Activated naive CD4-positive, alpha-beta T cell treated with anti-CD3 and anti-CD28 coated beads for 36 hours (primary cell): ENCODE results near the gene RSPO4. TPM values are rescaled to one million over a fixed set of nuclear protein-coding genes. Genes with fewer than 3 reads are reported as not detected.

Source experiments
- CTCF ChIA-PET: fragments of 350-600 bp; sonication (Branson Sonifier 250); formaldehyde crosslinking; loops from one replicate; lab custom pipeline; 2021; ENCODE audit warnings: antibody characterized with exemption; lab: Charles Lee
- DNase-seq: peaks from one replicate; pipeline ENCODE4 v3.0.0-alpha.2; 2020
- H3K27ac Mint-ChIP-seq: one replicate; pipeline ENCODE4 v1.8.0; 2021; ENCODE audit warnings: mild to moderate bottlenecking, mixed read lengths
- H3K27me3 Mint-ChIP-seq: one replicate; pipeline ENCODE4 v1.8.0; 2021; ENCODE audit warnings: low read depth, mixed read lengths
- H3K36me3 Mint-ChIP-seq: one replicate; pipeline ENCODE4 v1.8.0; 2021; ENCODE audit warnings: low read depth, mixed read lengths
- H3K4me1 Mint-ChIP-seq: one replicate; pipeline ENCODE4 v1.8.0; 2021; ENCODE audit warnings: low read depth, mixed read lengths
- H3K4me3 Mint-ChIP-seq: one replicate; pipeline ENCODE4 v1.8.0; 2021; ENCODE audit warnings: mild to moderate bottlenecking, moderate library complexity, mixed read lengths
- H3K9me3 Mint-ChIP-seq: one replicate; pipeline ENCODE4 v1.8.0; 2021; ENCODE audit warnings: mixed read lengths
- intact Hi-C: fragments of 100-400 bp; cut with micrococcal nuclease; formaldehyde crosslinking; loops from one replicate; pipeline ENCODE4 v1.15.1; 2023
- total RNA-seq, 2 experiments: library from RNA; stranded (reverse); gene quantifications; one replicate each; pipeline ENCODE4 v1.2.3, GENCODE V29; 2021

RSPO4 gene
- total RNA-seq, 2 experiments from 2014 or later: not detected

GRCh38 chr20:949717-950116 is 52.4 kb downstream of the RSPO4 start:
- CTCF ChIA-PET: interaction anchor here (1.6 kb wide), 1 partner anchor 134 kb away, joined by 5 read pairs; no protein-coding TSS in a partner anchor
- H3K27ac Mint-ChIP-seq: no peak overlapping the region
- no peaks in the 10 kb centered on the region for H3K36me3 Mint-ChIP-seq
- intact Hi-C loops: loop anchor here (10.0 kb wide), 1 partner anchor 65 kb away; no protein-coding TSS in a partner anchor
- DNase-seq: no peak
- H3K27me3 Mint-ChIP-seq: peaks cover 23% of the 10 kb centered on the region
- no peak overlapping the region for H3K4me3 Mint-ChIP-seq
- no peaks in the 10 kb centered on the region for H3K4me1 Mint-ChIP-seq
- H3K9me3 Mint-ChIP-seq: no peaks in the 10 kb centered on the region

- no peaks in the 10 kb centered on the region for H3K36me3 Mint-ChIP-seq
- intact Hi-C loops: no loop called here
- H3K27me3 Mint-ChIP-seq: peaks cover 12% of the 10 kb centered on the region
These were observed 55.3 kb downstream of the RSPO4 start for GRCh38 chr20:946826-947225.

DNA sequence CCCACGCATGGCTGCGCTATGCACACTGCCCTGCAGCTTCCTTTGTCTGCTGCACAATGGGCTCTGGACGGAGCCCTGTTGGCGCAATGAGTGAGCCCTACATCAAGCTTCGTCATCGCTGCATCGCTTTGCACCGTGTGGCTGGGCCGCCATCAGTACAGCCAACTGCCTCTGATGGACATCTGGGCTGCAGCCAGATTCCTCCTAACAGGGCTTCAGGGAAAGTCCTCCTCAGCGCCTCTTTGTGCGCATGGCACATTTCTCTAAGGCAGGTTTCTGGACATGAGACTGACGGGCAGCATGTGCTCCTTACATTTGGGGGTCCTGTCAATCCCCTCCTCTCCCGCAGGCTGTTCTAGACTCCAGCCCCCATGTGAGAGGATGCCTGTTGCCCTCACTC is 56.3 kb downstream of the RSPO4 start:
- CTCF ChIA-PET: interaction anchor here (1.1 to 1.7 kb wide), 3 partner anchors 10 to 268 kb away, joined by 3 to 6 read pairs (median 6); no protein-coding TSS in a partner anchor
- Mint-ChIP-seq H3K27me3 (peaks cover 11% of the 10 kb centered on the region), H3K4me1 (no peaks in the 10 kb centered on the region), H3K4me3 (no peak overlapping the region), H3K27ac (no peak overlapping the region), H3K9me3 (no peaks in the 10 kb centered on the region), H3K36me3 (no peaks in the 10 kb centered on the region)
- no peak for DNase-seq
- intact Hi-C loops: no loop called here

More at GRCh38 chr20:946826-947225, 55.3 kb downstream of the RSPO4 start:
- H3K9me3 Mint-ChIP-seq: no peaks in the 10 kb centered on the region
- CTCF ChIA-PET: interaction anchor here (1.1 to 1.7 kb wide), 3 partner anchors 9 to 267 kb away, joined by 3 to 6 read pairs (median 6); no protein-coding TSS in a partner anchor
- no peak for DNase-seq
- H3K4me1 Mint-ChIP-seq: no peaks in the 10 kb centered on the region
- H3K27ac Mint-ChIP-seq: no peak overlapping the region
- no peak overlapping the region for H3K4me3 Mint-ChIP-seq

DNA sequence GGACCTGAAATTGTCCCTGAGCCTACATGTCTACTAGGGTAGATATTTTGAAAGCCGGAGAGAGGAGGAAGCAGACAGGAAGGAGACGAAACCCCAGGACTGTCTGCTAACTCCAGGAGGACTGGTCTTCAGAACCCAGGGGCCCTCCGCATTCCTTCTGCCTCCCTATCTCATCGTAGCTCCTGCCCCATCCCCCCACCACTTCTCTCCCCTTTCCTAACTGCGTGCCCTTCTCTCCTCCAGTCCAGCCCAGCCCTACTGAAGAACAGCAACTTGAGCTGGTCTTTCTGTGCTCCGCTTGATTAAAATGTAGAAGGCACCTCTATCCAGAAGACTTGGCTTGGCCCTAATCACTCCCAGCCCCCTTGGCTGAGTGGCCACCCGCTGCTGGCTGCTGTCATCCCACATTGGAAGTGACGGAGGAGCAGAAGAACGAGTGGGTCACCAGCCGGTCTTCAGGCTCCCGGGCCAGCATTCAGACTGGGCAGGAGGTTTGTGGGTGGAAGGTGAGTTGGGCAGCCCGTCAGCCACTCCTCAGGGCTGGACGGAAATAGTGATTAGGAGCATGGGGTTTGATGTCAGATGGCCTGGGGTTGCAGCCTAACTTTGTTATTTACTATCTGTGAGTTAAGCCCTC is 57.2 kb downstream of the RSPO4 start:
- no peaks in the 10 kb centered on the region for H3K9me3 Mint-ChIP-seq
- no peak overlapping the region for H3K27ac Mint-ChIP-seq
- no peak for DNase-seq
- H3K36me3 Mint-ChIP-seq: no peaks in the 10 kb centered on the region
- intact Hi-C loops: no loop called here
- CTCF ChIA-PET: no interaction called here
- H3K4me3 Mint-ChIP-seq: no peak overlapping the region
- H3K4me1 Mint-ChIP-seq: no peaks in the 10 kb centered on the region
- peaks cover 11% of the 10 kb centered on the region for H3K27me3 Mint-ChIP-seq

GRCh38 chr20:944148-944547 is 58.0 kb downstream of the RSPO4 start:
- no peak overlapping the region for H3K27ac Mint-ChIP-seq
- DNase-seq: no peak
- H3K36me3 Mint-ChIP-seq: no peaks in the 10 kb centered on the region
- no peaks in the 10 kb centered on the region for H3K4me1 Mint-ChIP-seq
- H3K9me3 Mint-ChIP-seq: no peaks in the 10 kb centered on the region
- CTCF ChIA-PET: interaction anchor here (2.2 kb wide), 1 partner anchor 12 kb away, joined by 5 read pairs; no protein-coding TSS in a partner anchor
- no peak overlapping the region for H3K4me3 Mint-ChIP-seq
- intact Hi-C loops: no loop called here
- peaks cover 8% of the 10 kb centered on the region for H3K27me3 Mint-ChIP-seq

DNA sequence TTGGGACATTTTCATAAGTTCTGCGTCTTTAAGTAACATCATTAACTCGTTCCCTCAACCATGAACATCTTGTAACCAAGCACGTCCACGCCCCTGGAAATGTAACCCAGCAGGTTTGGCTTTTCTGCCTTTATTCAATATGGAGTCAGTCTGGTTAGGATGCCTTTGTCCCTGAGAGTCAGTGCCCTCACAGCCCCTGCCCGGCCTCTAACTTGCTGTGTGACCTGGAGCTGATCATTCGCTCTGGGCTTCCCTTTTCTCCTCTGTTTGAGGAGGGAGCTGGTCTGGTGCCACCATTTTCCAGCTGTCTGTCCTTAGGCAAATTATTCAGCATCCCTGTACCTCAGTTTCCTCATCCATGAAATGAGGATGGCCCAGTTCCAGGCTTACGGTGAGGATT is 59.5 kb downstream of the RSPO4 start:
- CTCF ChIA-PET: interaction anchor here (0.6 to 2.2 kb wide), 2 partner anchors 13 to 271 kb away, joined by 3 to 5 read pairs; no protein-coding TSS in a partner anchor
- H3K9me3 Mint-ChIP-seq: no peaks in the 10 kb centered on the region
- no peaks in the 10 kb centered on the region for H3K36me3 Mint-ChIP-seq
- H3K27me3 Mint-ChIP-seq: peaks cover 2% of the 10 kb centered on the region
- H3K4me3 Mint-ChIP-seq: no peak overlapping the region
- intact Hi-C loops: no loop called here
- DNase-seq: no peak
- H3K4me1 Mint-ChIP-seq: no peaks in the 10 kb centered on the region
- H3K27ac Mint-ChIP-seq: no peak overlapping the region

- no peaks in the 10 kb centered on the region for H3K27me3 Mint-ChIP-seq
- H3K9me3 Mint-ChIP-seq: no peaks in the 10 kb centered on the region
- no peaks in the 10 kb centered on the region for H3K36me3 Mint-ChIP-seq
- intact Hi-C loops: no loop called here
- CTCF ChIA-PET: interaction anchor here (1.3 kb wide), 1 partner anchor 15 kb away, joined by 3 read pairs; no protein-coding TSS in a partner anchor
- H3K27ac Mint-ChIP-seq: no peak overlapping the region
- no peak for DNase-seq
- H3K4me3 Mint-ChIP-seq: no peak overlapping the region
- no peaks in the 10 kb centered on the region for H3K4me1 Mint-ChIP-seq
These were observed 61.2 kb downstream of the RSPO4 start for GRCh38 chr20:940926-941325.

GRCh38 chr20:939606-940005 is 62.5 kb downstream of the RSPO4 start:
- no peaks in the 10 kb centered on the region for H3K27me3 Mint-ChIP-seq
- H3K4me1 Mint-ChIP-seq: no peaks in the 10 kb centered on the region
- no peaks in the 10 kb centered on the region for H3K36me3 Mint-ChIP-seq
- DNase-seq: no peak
- H3K4me3 Mint-ChIP-seq: no peak overlapping the region
- intact Hi-C loops: no loop called here
- H3K9me3 Mint-ChIP-seq: no peaks in the 10 kb centered on the region
- H3K27ac Mint-ChIP-seq: no peak overlapping the region
- CTCF ChIA-PET: no interaction called here

DNA sequence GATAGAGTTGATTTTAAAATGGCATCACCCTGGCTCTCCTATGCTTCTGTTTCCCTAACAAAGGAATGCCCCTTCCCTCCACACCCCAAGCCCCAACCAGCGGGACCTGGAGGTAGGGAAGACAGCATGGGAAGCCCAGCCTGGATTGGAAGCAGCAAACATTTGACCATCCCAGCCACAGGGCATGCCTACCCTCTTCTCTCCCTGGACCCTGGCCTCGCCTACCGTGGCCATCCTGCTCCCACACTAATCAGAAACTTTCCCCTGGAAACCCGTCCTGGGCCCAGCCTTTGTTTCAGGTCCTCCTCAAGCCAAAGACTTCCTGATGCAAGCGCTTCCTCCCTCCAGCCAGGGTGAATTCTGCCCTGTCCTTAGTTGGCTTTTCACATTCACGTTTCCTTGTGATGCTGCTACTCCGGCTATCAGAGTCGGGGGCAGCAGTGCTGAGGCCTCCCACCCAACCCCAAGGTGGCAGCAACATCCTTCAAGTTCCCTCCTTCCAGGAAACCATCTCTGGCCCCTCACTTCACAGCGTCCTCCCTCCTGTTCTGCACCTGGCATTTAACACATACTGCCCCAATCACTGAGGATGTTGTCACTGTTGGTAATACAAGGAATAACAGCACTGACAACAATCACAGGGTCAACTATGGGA is 67.8 kb downstream of the RSPO4 start:
- Mint-ChIP-seq H3K27ac (no peak overlapping the region), H3K4me3 (no peak overlapping the region), H3K9me3 (peaks cover 15% of the 10 kb centered on the region), H3K27me3 (no peaks in the 10 kb centered on the region), H3K36me3 (peaks cover 1% of the 10 kb centered on the region), H3K4me1 (no peaks in the 10 kb centered on the region)
- intact Hi-C loops: no loop called here
- CTCF ChIA-PET: no interaction called here
- DNase-seq: no peak

- CTCF ChIA-PET: interaction anchor here (1.4 kb wide), 2 partner anchors 23 to 24 kb away, joined by 5 to 6 read pairs; no protein-coding TSS in a partner anchor
- Mint-ChIP-seq H3K9me3 (peaks cover 15% of the 10 kb centered on the region), H3K4me1 (no peaks in the 10 kb centered on the region), H3K27ac (no peak overlapping the region), H3K27me3 (no peaks in the 10 kb centered on the region), H3K36me3 (peaks cover 1% of the 10 kb centered on the region), H3K4me3 (no peak overlapping the region)
- intact Hi-C loops: no loop called here
- no peak for DNase-seq
These were observed 69.1 kb downstream of the RSPO4 start for GRCh38 chr20:933029-933428.

DNA sequence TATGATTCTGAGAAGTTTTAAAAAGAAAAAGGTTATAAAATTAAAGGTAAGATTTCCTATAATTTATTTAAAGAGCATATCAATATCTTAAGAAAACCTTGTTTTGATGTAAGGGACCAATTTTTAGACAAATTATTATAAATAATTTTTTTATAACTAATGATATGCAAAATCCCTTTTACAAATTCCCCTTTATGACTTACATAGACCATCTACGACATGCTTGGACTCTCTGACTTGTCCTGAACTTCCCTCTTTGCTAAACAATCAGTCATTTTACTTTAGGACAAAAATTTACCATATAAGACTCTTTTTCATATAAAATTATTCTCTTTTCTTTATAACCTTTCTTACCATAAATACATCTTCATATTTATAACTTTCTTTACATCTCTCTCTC is 70.7 kb downstream of the RSPO4 start:
- Mint-ChIP-seq H3K27me3 (peaks cover 2% of the 10 kb centered on the region), H3K36me3 (peaks cover 1% of the 10 kb centered on the region), H3K27ac (no peak overlapping the region), H3K4me3 (no peak overlapping the region), H3K4me1 (no peaks in the 10 kb centered on the region), H3K9me3 (peaks cover 15% of the 10 kb centered on the region)
- DNase-seq: no peak
- intact Hi-C loops: no loop called here
- CTCF ChIA-PET: no interaction called here

DNA sequence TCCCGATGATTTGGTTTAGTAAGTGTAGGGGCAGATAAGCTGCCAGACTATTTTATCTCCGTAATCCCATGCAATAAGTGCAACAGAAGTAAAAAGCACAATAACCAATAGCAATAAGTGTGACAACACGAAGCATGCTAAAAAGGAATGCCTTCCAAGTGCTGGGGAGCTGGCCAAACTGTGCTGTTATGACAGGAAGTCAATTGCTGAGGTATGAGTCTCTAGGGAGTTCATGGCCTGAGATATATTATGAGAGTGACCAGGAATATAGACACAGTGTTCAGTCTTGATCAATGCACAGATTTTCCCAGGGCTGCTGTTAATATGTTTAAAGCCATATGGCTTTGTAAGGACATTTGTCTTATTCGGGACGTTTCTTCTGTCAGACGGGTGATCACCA is 75.4 kb downstream of the RSPO4 start:
- intact Hi-C loops: no loop called here
- peaks cover 11% of the 10 kb centered on the region for H3K9me3 Mint-ChIP-seq
- no peak overlapping the region for H3K4me3 Mint-ChIP-seq
- no peaks in the 10 kb centered on the region for H3K4me1 Mint-ChIP-seq
- H3K27me3 Mint-ChIP-seq: peaks cover 2% of the 10 kb centered on the region
- H3K27ac Mint-ChIP-seq: no peak overlapping the region
- DNase-seq: no peak
- peaks cover 1% of the 10 kb centered on the region for H3K36me3 Mint-ChIP-seq
- CTCF ChIA-PET: no interaction called here
